ENCODE data around the gene GRK5.
"Not testable (repeated sequence)": the region's sequence is repeated elsewhere in the genome, so short reads cannot be mapped to it uniquely, and the experiment has no call there.

The GRK5 gene

GRCh38 chr10:119265691-119266090, 58.3 kb downstream of the GRK5 start:
- DNase-seq (ENCODE audit: low read depth) = no peak
- no peak for TF ChIP-seq CTCF (IDR thresholded peaks at IDR 0.05; ENCODE audit: control insufficient read depth, extremely low read depth, insufficient read depth)
- H3K4me3 ChIP-seq (ENCODE audit: low read depth, low read length) = no peak overlapping the region

- DNase-seq (ENCODE audit: low read depth) = no peak
- H3K4me3 ChIP-seq (ENCODE audit: low read depth, low read length) = no peak overlapping the region
- no peak for TF ChIP-seq CTCF (IDR thresholded peaks at IDR 0.05; ENCODE audit: control insufficient read depth, extremely low read depth, insufficient read depth)
Observed at GRCh38 chr10:119267384-119267783, 60.0 kb downstream of the GRK5 start.

GRCh38 chr10:119268428-119268827, 61.1 kb downstream of the GRK5 start:
- no peak for TF ChIP-seq CTCF (IDR thresholded peaks at IDR 0.05; ENCODE audit: control insufficient read depth, extremely low read depth, insufficient read depth)

GRCh38 chr10:119268871-119269506, 61.6 kb downstream of the GRK5 start:
- no peak overlapping the region for H3K4me3 ChIP-seq (ENCODE audit: low read depth, low read length)
- TF ChIP-seq CTCF (IDR thresholded peaks at IDR 0.05; ENCODE audit: control insufficient read depth, extremely low read depth, insufficient read depth) = no peak
- DNase-seq (ENCODE audit: low read depth) = no peak

More at GRCh38 chr10:119268428-119268827, 61.1 kb downstream of the GRK5 start:
- no peak overlapping the region for H3K4me3 ChIP-seq (ENCODE audit: low read depth, low read length)
- DNase-seq (ENCODE audit: low read depth) = no peak

GRCh38 chr10:119269737-119270136, 62.4 kb downstream of the GRK5 start:
- H3K4me3 ChIP-seq (ENCODE audit: low read depth, low read length) = no peak overlapping the region
- DNase-seq (ENCODE audit: low read depth) = no peak
- no peak for TF ChIP-seq CTCF (IDR thresholded peaks at IDR 0.05; ENCODE audit: control insufficient read depth, extremely low read depth, insufficient read depth)

- TF ChIP-seq CTCF (IDR thresholded peaks at IDR 0.05; ENCODE audit: control insufficient read depth, extremely low read depth, insufficient read depth) = no peak
- H3K4me3 ChIP-seq (ENCODE audit: low read depth, low read length) = no peak overlapping the region
- DNase-seq (ENCODE audit: low read depth) = no peak
Observed at GRCh38 chr10:119270762-119271366, 63.5 kb downstream of the GRK5 start.

- not testable (repeated sequence) for H3K4me3 ChIP-seq (ENCODE audit: low read depth, low read length); DNase-seq (ENCODE audit: low read depth)
Observed at GRCh38 chr10:119272338-119272734, 65.0 kb downstream of the GRK5 start.
